Endothelial cell of umbilical vein (primary cell): ENCODE data around the gene LRFN2. TPM values are rescaled to one million over a fixed set of nuclear protein-coding genes. Genes with fewer than 3 reads are reported as not detected.

Experiments
- BruUV-seq: library from RNA; stranded (reverse); fragments of 400-500 nt; replicated peaks from 2 replicates; lab custom pipeline; 2021; lab: Mats Ljungman, UMichigan
- CTCF ChIA-PET: fragments of 300-600, 350-600 bp; sonication (Branson Sonifier 250); formaldehyde crosslinking; loops from one replicate; lab custom pipeline; 2021; ENCODE audit warnings: antibody characterized with exemption, inconsistent platforms; lab: Charles Lee
- POLR2A ChIA-PET: fragments of 300-600, 350-600 bp; sonication (Branson Sonifier 250); formaldehyde crosslinking; loops from one replicate; lab custom pipeline; 2021; ENCODE audit warnings: antibody characterized with exemption, inconsistent platforms; lab: Charles Lee
- DNase-seq: peaks from one replicate; pipeline ENCODE4 v3.0.0-alpha.2; 2011; ENCODE audit warnings: low read depth, low spot score
- FAIRE-seq: peaks from 2 replicates; lab custom pipeline; 2011; peaks lifted over from hg19 to GRCh38; lab: Jason Lieb, UNC
- H2AFZ ChIP-seq: 2 replicates; pipeline ENCODE4 v1.6.0; 2012; ENCODE audit warnings: low read depth, low read length, control low read depth, inconsistent platforms
- H3K27ac ChIP-seq: 2 replicates; pipeline ENCODE4 v1.5.1; 2011; ENCODE audit warnings: low read depth, mild to moderate bottlenecking, control low read depth, low read length, moderate library complexity; ENCODE audit not compliant: insufficient read depth
- H3K27me3 ChIP-seq, 2 experiments: 2 replicates each; pipeline versions ENCODE4 v1.6.0 to v1.6.1; 2011; ENCODE audit warnings: low read length in 2 of 2, mixed read lengths in 1 of 2; ENCODE audit not compliant: control insufficient read depth in 2 of 2, insufficient read depth in 2 of 2
- H3K36me3 ChIP-seq, 2 experiments: 2 replicates in 1 of 2; 3 replicates in 1 of 2; pipeline ENCODE4 v1.5.1; 2011; ENCODE audit warnings: low read length in 2 of 2, mild to moderate bottlenecking in 1 of 2, moderate library complexity in 1 of 2; ENCODE audit not compliant: control insufficient read depth in 2 of 2, insufficient read depth in 2 of 2; ENCODE audit errors: extremely low read depth in 1 of 2
- H3K4me1 ChIP-seq: 3 replicates; pipeline ENCODE4 v1.5.1; 2011; ENCODE audit warnings: mild to moderate bottlenecking, low read length; ENCODE audit not compliant: control insufficient read depth, insufficient read depth; ENCODE audit errors: extremely low read depth
- H3K4me2 ChIP-seq: 2 replicates; pipeline ENCODE4 v1.6.1; 2011; ENCODE audit warnings: low read length, control low read depth, mixed read lengths; ENCODE audit not compliant: insufficient read depth
- H3K4me3 ChIP-seq, 3 experiments: fragments of 200-600 bp in 1 of 3; sonication (generic), shearing (Covaris generic) in 1 of 3; replicated peaks in 1 of 3; 2 replicates each; pipeline ENCODE4 v1.5.1; 2011 to 2016; ENCODE audit warnings: control low read depth in 3 of 3, low read length in 3 of 3, mild to moderate bottlenecking in 2 of 3, inconsistent platforms in 1 of 3, low read depth in 1 of 3, moderate library complexity in 1 of 3; ENCODE audit not compliant: insufficient read depth in 1 of 3
- H3K79me2 ChIP-seq: 2 replicates; pipeline ENCODE4 v1.6.0; 2012; ENCODE audit warnings: low read length, inconsistent platforms; ENCODE audit not compliant: control insufficient read depth, insufficient read depth
- H3K9ac ChIP-seq: replicated peaks from 2 replicates; pipeline ENCODE3; 2011; ENCODE audit warnings: low read length, control low read depth; ENCODE audit not compliant: insufficient read depth; ENCODE audit errors: extremely low read depth
- H3K9me1 ChIP-seq: replicated peaks from 3 replicates; pipeline ENCODE4 v1.6.0; 2011; ENCODE audit warnings: mild to moderate bottlenecking, low read length; ENCODE audit not compliant: control insufficient read depth, insufficient read depth; ENCODE audit errors: extremely low read depth
- H3K9me3 ChIP-seq: replicated peaks from 2 replicates; pipeline ENCODE4 v1.5.1; 2012; ENCODE audit warnings: low read length, inconsistent platforms; ENCODE audit not compliant: control insufficient read depth, insufficient read depth
- H4K20me1 ChIP-seq: replicated peaks from 2 replicates; pipeline ENCODE3; 2011; ENCODE audit warnings: mild to moderate bottlenecking, low read length; ENCODE audit not compliant: control insufficient read depth, insufficient read depth; ENCODE audit errors: extremely low read depth
- CTCF ChIP-seq, 2 donors: IDR thresholded peaks; 1 replicate in 1 of 2; 2 replicates in 1 of 2; pipeline ENCODE4 v1.5.1; 2011; ENCODE audit warnings: low read length in 2 of 2, mild to moderate bottlenecking in 2 of 2, moderate library complexity in 2 of 2, control low read depth in 1 of 2, inconsistent platforms in 1 of 2, low read depth in 1 of 2; ENCODE audit not compliant: insufficient read depth in 1 of 2; ENCODE audit errors: extremely low read depth in 1 of 2
- EZH2 ChIP-seq: IDR thresholded peaks from 2 replicates; pipeline ENCODE4 v1.6.1; 2012; ENCODE audit warnings: borderline replicate concordance, low read depth, mild to moderate bottlenecking, moderate library complexity, low read length, inconsistent platforms; ENCODE audit not compliant: severe bottlenecking
- FOS ChIP-seq: IDR thresholded peaks from 2 replicates; pipeline ENCODE4 v1.6.1; 2011; ENCODE audit warnings: mild to moderate bottlenecking, low read length, moderate library complexity, borderline replicate concordance; ENCODE audit not compliant: insufficient read depth
- GATA2 ChIP-seq: IDR thresholded peaks from 2 replicates; pipeline ENCODE4 v1.7.0; 2011; ENCODE audit warnings: low read depth, mild to moderate bottlenecking, moderate library complexity, mixed read lengths, low read length; ENCODE audit not compliant: insufficient read length, insufficient read depth
- JUN ChIP-seq: IDR thresholded peaks from 2 replicates; pipeline ENCODE4 v1.6.1; 2011; ENCODE audit warnings: borderline replicate concordance, low read depth; ENCODE audit not compliant: insufficient read length, insufficient read depth
- MYC ChIP-seq: IDR thresholded peaks from one replicate; pipeline ENCODE4 v1.6.1; 2011; ENCODE audit warnings: mild to moderate bottlenecking, low read depth, low read length
- POLR2A ChIP-seq: IDR thresholded peaks from 2 replicates; pipeline ENCODE4 v1.6.1; 2012; ENCODE audit warnings: low read depth, mild to moderate bottlenecking, control low read depth, low read length
- POLR2AphosphoS5 ChIP-seq: IDR thresholded peaks from 2 replicates; pipeline ENCODE4 v1.6.1; 2012; ENCODE audit warnings: low read depth, mild to moderate bottlenecking, control low read depth, low read length, moderate library complexity; ENCODE audit not compliant: insufficient read depth
- dilution Hi-C: fragments of 300-500 bp; cut with MboI; formaldehyde crosslinking; loops from one replicate; pipeline ENCODE4 v1.15.0; 2019; ENCODE audit warnings: low sequenced_read_pairs; ENCODE audit not compliant: extremely low pct_ligation_motif_present
- intact Hi-C: fragments of 100-400 bp; cut with micrococcal nuclease; formaldehyde crosslinking; loops from one replicate; pipeline ENCODE4 v1.10.0; 2022
- polyA plus RNA-seq, 4 experiments: library from polyadenylated mRNA; depleted of rRNA in 3 of 4; stranded (reverse) in 3 of 4; unstranded in 1 of 4; fragments of >200 nt; gene quantifications; 2 replicates each; pipeline versions ENCODE4 v1.2.1 to v1.2.3, GENCODE V29; 2011 to 2012; ENCODE audit warnings: missing spikeins in 1 of 4
- total RNA-seq: library from RNA; stranded (reverse); gene quantifications from 2 replicates; pipeline ENCODE4 v1.2.3, GENCODE V29; 2021
- TF ChIP-seq, protein P1 (sequence below): IDR thresholded peaks from 2 replicates; pipeline ENCODE4 v1.6.1; 2011; ENCODE audit not compliant: insufficient read depth, insufficient read length

Gene LRFN2
- total and polyA plus RNA-seq, 2 donors (not counting 3 experiments of a cell fraction or from before 2014, with no cell fraction given), result not detected

DNA sequence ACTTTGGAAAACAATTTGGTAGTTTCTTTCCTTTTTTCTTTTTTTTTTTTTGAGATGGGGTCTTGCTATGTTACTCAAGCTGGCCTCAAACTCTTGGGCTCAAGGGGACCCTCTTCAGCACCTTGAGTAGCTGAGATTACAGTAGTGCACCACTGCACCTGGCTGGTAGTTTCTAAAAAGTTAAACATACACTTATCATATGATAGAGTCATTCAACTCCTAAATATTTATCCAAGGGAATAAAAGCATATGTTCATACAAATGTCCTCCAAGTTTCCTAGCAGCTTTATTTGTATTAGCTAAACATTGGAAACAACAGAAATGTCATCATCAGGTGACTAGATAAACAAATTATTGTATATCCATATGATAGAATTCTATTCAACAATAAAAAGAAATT, 213.9 kb downstream of the LRFN2 start:
- Histone ChIP-seq H3K4me3 (no peak overlapping the region), H3K4me2 (no peak overlapping the region), H3K27ac (no peak overlapping the region), H4K20me1 (no peaks in the 10 kb centered on the region), H3K9ac (no peak overlapping the region), H3K9me1 (no peaks in the 10 kb centered on the region), H3K4me1 (no peaks in the 10 kb centered on the region), H2AFZ (no peak overlapping the region), H3K9me3 (no peaks in the 10 kb centered on the region), H3K27me3 (no peaks in the 10 kb centered on the region), H3K79me2 (no peaks in the 10 kb centered on the region), H3K36me3 (no peaks in the 10 kb centered on the region)
- ChIA-PET CTCF (no interaction called here), POLR2A (no interaction called here)
- BruUV-seq, result no TSS peak
- DNase-seq (no peak), FAIRE-seq (no peak)
- intact Hi-C loops (no loop called here), dilution Hi-C loops (no loop called here)
- TF ChIP-seq, protein P1, sequence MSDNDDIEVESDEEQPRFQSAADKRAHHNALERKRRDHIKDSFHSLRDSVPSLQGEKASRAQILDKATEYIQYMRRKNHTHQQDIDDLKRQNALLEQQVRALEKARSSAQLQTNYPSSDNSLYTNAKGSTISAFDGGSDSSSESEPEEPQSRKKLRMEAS, result no peak
- TF ChIP-seq JUN (no peak), MYC (no peak), POLR2AphosphoS5 (no peak), POLR2A (no peak), CTCF (IDR thresholded peaks at IDR 0.05; ENCODE audit: extremely low read depth in 1 of 2, insufficient read depth in 1 of 2, low read depth in 1 of 2, low read length in 2 of 2) (no peak), FOS (no peak), GATA2 (no peak), EZH2 (no peak)
